Caco-2 (cell line): Measurements from ENCODE around the gene CENPX. TPM values are rescaled to one million over a fixed set of nuclear protein-coding genes. Genes with fewer than 3 reads are reported as not detected.

Experiments
- BruUV-seq: library from RNA; stranded (reverse); fragments of 400-500 nt; replicated peaks from 2 replicates; lab custom pipeline; 2021; lab: Mats Ljungman, UMichigan
- CTCF ChIA-PET: fragments of 300-600 bp; sonication (Branson Sonifier 250); formaldehyde crosslinking; loops from one replicate; lab custom pipeline; 2022; ENCODE audit warnings: antibody characterized with exemption; lab: Charles Lee
- POLR2A ChIA-PET: fragments of 300-600 bp; sonication (Branson Sonifier 250); formaldehyde crosslinking; loops from one replicate; lab custom pipeline; 2022; ENCODE audit warnings: antibody characterized with exemption; lab: Charles Lee
- DNase-seq, 2 experiments: peaks; one replicate each; pipeline versions ENCODE4 v3.0.0 to v3.0.0-alpha.2; 2020 to 2022
- H3K27me3 ChIP-seq: replicated peaks from 2 replicates; pipeline ENCODE4 v1.6.0; 2011; ENCODE audit warnings: low read length; ENCODE audit not compliant: control insufficient read depth, insufficient read depth
- H3K36me3 ChIP-seq: 2 replicates; pipeline ENCODE4 v1.5.1; 2011; ENCODE audit warnings: low read length; ENCODE audit not compliant: control insufficient read depth, insufficient read depth
- H3K4me1 ChIP-seq: fragments of 250-450 bp; sonication (Bioruptor Pico); 2 replicates; pipeline ENCODE4 v1.5.1; 2020; ENCODE audit warnings: mild to moderate bottlenecking
- H3K4me3 ChIP-seq: 2 replicates; pipeline ENCODE4 v1.5.1; 2011; ENCODE audit warnings: low read depth, mild to moderate bottlenecking, control low read depth, low read length
- H3K9me3 ChIP-seq: fragments of 250-450 bp; sonication (Bioruptor Pico); 2 replicates; pipeline ENCODE4 v1.5.1; 2020; ENCODE audit warnings: mild to moderate bottlenecking, moderate library complexity
- H3K27ac Mint-ChIP-seq: one replicate; pipeline ENCODE4 v1.8.0; 2022; ENCODE audit warnings: mixed read lengths; ENCODE audit not compliant: unreplicated experiment
- H3K27me3 Mint-ChIP-seq: one replicate; pipeline ENCODE4 v1.8.0; 2022; ENCODE audit warnings: mixed read lengths; ENCODE audit not compliant: insufficient read depth, unreplicated experiment
- H3K36me3 Mint-ChIP-seq: one replicate; pipeline ENCODE4 v1.8.0; 2022; ENCODE audit warnings: mild to moderate bottlenecking, mixed read lengths; ENCODE audit not compliant: insufficient read depth, unreplicated experiment
- H3K4me1 Mint-ChIP-seq: one replicate; pipeline ENCODE4 v1.8.0; 2022; ENCODE audit warnings: low read depth, mixed read lengths; ENCODE audit not compliant: unreplicated experiment
- H3K4me3 Mint-ChIP-seq: one replicate; pipeline ENCODE4 v1.8.0; 2022; ENCODE audit warnings: mild to moderate bottlenecking, moderate library complexity, mixed read lengths; ENCODE audit not compliant: unreplicated experiment
- H3K9me3 Mint-ChIP-seq: one replicate; pipeline ENCODE4 v1.8.0; 2022; ENCODE audit warnings: mixed read lengths; ENCODE audit not compliant: unreplicated experiment
- intact Hi-C: fragments of 100-400 bp; cut with micrococcal nuclease; formaldehyde crosslinking; loops from one replicate; pipeline ENCODE4 v1.10.0; 2022; ENCODE audit not compliant: unreplicated experiment
- total RNA-seq: library from RNA; stranded (reverse); gene quantifications from 2 replicates; pipeline ENCODE4 v1.2.3, GENCODE V29; 2022
- TF ChIP-seq, protein P1 (sequence below), 2 experiments: fragments of 200-600 bp in 1 of 2; IDR thresholded peaks; 1 replicate in 1 of 2; 2 replicates in 1 of 2; pipeline versions ENCODE4 v1.5.1 to v1.8.0; 2011 to 2022; ENCODE audit warnings: antibody characterized with exemption in 1 of 2, control low read depth in 1 of 2, inconsistent platforms in 1 of 2, low read depth in 1 of 2, low read length in 1 of 2, mild to moderate bottlenecking in 1 of 2, moderate library complexity in 1 of 2; ENCODE audit not compliant: insufficient read depth in 1 of 2, severe bottlenecking in 1 of 2, unreplicated experiment in 1 of 2

The CENPX gene
- total RNA-seq, 1 experiment from 2014 or later = 85.3 TPM

DNA sequence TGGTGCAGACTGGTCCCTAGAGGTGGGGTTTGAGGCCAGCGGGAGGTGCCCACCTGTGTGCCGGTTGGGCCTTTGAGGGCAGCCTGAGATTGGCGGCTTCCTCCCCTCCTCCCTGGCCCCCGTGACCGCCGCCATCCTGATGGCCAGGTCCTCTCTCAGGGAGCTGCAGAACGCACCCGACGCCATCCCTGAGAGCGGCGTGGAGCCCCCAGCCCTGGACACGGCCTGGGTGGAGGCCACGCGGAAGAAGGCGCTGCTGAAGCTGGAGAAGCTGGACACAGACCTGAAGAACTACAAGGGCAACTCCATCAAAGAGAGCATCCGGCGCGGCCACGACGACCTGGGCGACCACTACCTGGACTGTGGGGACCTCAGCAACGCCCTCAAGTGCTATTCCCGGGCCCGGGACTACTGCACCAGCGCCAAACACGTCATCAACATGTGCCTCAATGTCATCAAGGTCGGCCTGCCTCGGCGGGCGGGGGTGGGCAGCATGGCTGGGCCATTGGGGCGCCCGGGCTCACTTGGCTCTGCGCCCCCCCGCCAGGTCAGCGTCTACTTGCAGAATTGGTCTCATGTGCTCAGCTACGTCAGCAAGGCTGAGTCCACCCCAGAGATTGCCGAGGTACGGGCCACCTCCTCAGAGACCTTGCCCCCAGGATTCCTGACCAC is 31.8 kb upstream of the CENPX start:
- Mint-ChIP-seq H3K27ac (peak overlapping the region; percentile 67), H3K4me3 (no peak overlapping the region)
- CTCF ChIA-PET = interaction anchor here (0.6 kb wide), 1 partner anchor 13 kb away, joined by 7 read pairs; no protein-coding TSS in a partner anchor

DNA sequence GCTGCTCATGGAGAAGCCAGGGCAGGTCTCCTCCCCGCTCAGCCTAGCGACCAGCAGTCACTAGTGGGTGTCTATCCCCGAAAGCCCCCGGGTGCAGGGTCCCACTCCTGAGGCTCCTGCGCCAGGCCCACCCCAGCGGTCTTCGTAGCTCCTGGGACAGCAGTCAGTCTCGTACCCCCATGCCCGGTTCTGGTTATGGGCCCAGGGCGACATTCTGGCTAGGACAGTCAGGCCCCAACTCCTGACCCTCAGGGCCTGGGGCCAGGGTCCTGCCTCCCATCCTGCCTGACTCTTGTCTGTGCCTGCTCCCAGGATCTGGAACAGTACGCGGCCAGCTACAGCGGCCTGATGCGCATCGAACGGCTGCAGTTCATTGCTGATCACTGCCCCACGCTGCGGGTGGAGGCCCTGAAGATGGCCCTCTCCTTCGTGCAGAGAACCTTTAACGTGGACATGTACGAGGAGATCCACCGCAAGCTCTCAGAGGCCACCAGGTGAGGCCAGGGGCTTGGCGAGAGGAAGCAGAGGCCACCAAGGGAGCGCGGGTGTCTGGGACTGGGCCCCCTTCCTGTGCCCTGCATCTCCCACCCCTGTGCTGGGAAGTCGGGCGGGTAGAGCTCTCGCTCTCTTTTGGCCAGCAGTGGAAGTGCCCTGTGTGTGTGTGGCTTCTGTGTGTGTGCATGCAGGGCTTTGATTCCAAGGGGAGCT is 31.0 kb upstream of the CENPX start:
- TF ChIP-seq, protein P1, sequence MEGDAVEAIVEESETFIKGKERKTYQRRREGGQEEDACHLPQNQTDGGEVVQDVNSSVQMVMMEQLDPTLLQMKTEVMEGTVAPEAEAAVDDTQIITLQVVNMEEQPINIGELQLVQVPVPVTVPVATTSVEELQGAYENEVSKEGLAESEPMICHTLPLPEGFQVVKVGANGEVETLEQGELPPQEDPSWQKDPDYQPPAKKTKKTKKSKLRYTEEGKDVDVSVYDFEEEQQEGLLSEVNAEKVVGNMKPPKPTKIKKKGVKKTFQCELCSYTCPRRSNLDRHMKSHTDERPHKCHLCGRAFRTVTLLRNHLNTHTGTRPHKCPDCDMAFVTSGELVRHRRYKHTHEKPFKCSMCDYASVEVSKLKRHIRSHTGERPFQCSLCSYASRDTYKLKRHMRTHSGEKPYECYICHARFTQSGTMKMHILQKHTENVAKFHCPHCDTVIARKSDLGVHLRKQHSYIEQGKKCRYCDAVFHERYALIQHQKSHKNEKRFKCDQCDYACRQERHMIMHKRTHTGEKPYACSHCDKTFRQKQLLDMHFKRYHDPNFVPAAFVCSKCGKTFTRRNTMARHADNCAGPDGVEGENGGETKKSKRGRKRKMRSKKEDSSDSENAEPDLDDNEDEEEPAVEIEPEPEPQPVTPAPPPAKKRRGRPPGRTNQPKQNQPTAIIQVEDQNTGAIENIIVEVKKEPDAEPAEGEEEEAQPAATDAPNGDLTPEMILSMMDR (IDR thresholded peaks at IDR 0.05; ENCODE audit: insufficient read depth in 1 of 2, low read depth in 1 of 2, low read length in 1 of 2, severe bottlenecking in 1 of 2, unreplicated experiment in 1 of 2) = no peak
- CTCF ChIA-PET = no interaction called here
- no TSS peak for BruUV-seq
- no peaks in the 10 kb centered on the region for H3K9me3 ChIP-seq
- H3K4me1 ChIP-seq = peaks cover 8% of the 10 kb centered on the region
- no peak overlapping the region; the same call in 1 of the 2 replicates for H3K4me3 ChIP-seq
- Mint-ChIP-seq H3K4me1 (no peaks in the 10 kb centered on the region), H3K27ac (no peak overlapping the region), H3K4me3 (peak overlapping the region; percentile 80), H3K36me3 (peaks cover 39% of the 10 kb centered on the region), H3K9me3 (no peaks in the 10 kb centered on the region), H3K27me3 (no peaks in the 10 kb centered on the region)
- intact Hi-C loops = no loop called here
- POLR2A ChIA-PET = interaction anchor here (0.5 kb wide), 1 partner anchor 31 kb away, joined by 3 read pairs; the partner anchor contains the start of gene LRRC45
- H3K27me3 ChIP-seq = no peaks in the 10 kb centered on the region
- DNase-seq = no peak
- H3K36me3 ChIP-seq = peaks cover 1% of the 10 kb centered on the region; the same call in 1 of the 2 replicates

More for the DNA sequence above, 31.8 kb upstream of the CENPX start:
- H3K4me3 ChIP-seq = no peak overlapping the region
- H3K9me3 Mint-ChIP-seq = no peaks in the 10 kb centered on the region
- TF ChIP-seq, protein P1 (IDR thresholded peaks at IDR 0.05; ENCODE audit: insufficient read depth in 1 of 2, low read depth in 1 of 2, low read length in 1 of 2, severe bottlenecking in 1 of 2, unreplicated experiment in 1 of 2) = no peak
- POLR2A ChIA-PET = no interaction called here
- no peaks in the 10 kb centered on the region for H3K27me3 ChIP-seq
- peaks cover 1% of the 10 kb centered on the region; the same call in 1 of the 2 replicates for H3K36me3 ChIP-seq
- no peaks in the 10 kb centered on the region for H3K4me1 Mint-ChIP-seq
- no peak for DNase-seq
- intact Hi-C loops = no loop called here
- H3K4me1 ChIP-seq = peaks cover 8% of the 10 kb centered on the region
- peaks cover 46% of the 10 kb centered on the region for H3K36me3 Mint-ChIP-seq
- no TSS peak for BruUV-seq
- H3K27me3 Mint-ChIP-seq = no peaks in the 10 kb centered on the region
- H3K9me3 ChIP-seq = no peaks in the 10 kb centered on the region

GRCh38 chr17:82053130-82053529 is 30.5 kb upstream of the CENPX start:
- H3K36me3 ChIP-seq = peaks cover 1% of the 10 kb centered on the region; the same call in 1 of the 2 replicates
- POLR2A ChIA-PET = interaction anchor here (0.5 kb wide), 1 partner anchor 30 kb away, joined by 3 read pairs; the partner anchor contains the start of gene LRRC45
- H3K9me3 ChIP-seq = no peaks in the 10 kb centered on the region
- intact Hi-C loops = no loop called here
- no peak overlapping the region for H3K27ac Mint-ChIP-seq
- BruUV-seq = no TSS peak
- no peaks in the 10 kb centered on the region for H3K4me1 Mint-ChIP-seq
- H3K4me3 Mint-ChIP-seq = peak overlapping the region; percentile 80
- TF ChIP-seq, protein P1 (IDR thresholded peaks at IDR 0.05; ENCODE audit: insufficient read depth in 1 of 2, low read depth in 1 of 2, low read length in 1 of 2, severe bottlenecking in 1 of 2, unreplicated experiment in 1 of 2) = no peak
- peaks cover 33% of the 10 kb centered on the region for H3K36me3 Mint-ChIP-seq
- peak overlapping the region; percentile 94 for H3K4me3 ChIP-seq
- peaks cover 8% of the 10 kb centered on the region for H3K4me1 ChIP-seq
- no peak for DNase-seq
- H3K27me3 ChIP-seq = no peaks in the 10 kb centered on the region
- no peaks in the 10 kb centered on the region for H3K9me3 Mint-ChIP-seq
- H3K27me3 Mint-ChIP-seq = no peaks in the 10 kb centered on the region
- CTCF ChIA-PET = interaction anchor here (2.4 kb wide), 1 partner anchor 16 kb away, joined by 14 read pairs; the partner anchor contains the start of gene DCXR
